Right ventricle myocardium inferior (tissue), 1 donor: ENCODE results near the gene PDE11A. TPM values are rescaled to one million over a fixed set of nuclear protein-coding genes. Genes with fewer than 3 reads are reported as not detected.

Experiments
- total RNA-seq: library from RNA; stranded (reverse); fragmentation: NEBNext Ultra II Directional; extraction: Animal tissue kit (Norgen Biotek cat#: 25700); gene quantifications from one replicate; pipeline ENCODE4 v1.2.1, GENCODE V29; 2021
- donor health status: DM: no; HTN: yes; CAD: no; lungs with severe emphysema.

The PDE11A gene
- total RNA-seq, 1 donor from 2014 or later, result 4.4 TPM

Other genes starting within 250 kb of the PDE11A start
- 5.6 TPM for gene RBM45, start 39.7 kb upstream of the PDE11A start, total RNA-seq
- gene OSBPL6, start 121.7 kb upstream of the PDE11A start, total RNA-seq, result 3.4 TPM